HEK293 (cell line): ENCODE data around the gene RNF149.

Experiments
- CTCF ChIA-PET: fragments of 350-600 bp; formaldehyde crosslinking; extraction: SDS; loops from one replicate; lab custom pipeline; 2021; ENCODE audit warnings: antibody characterized with exemption; lab: Yijun Ruan, JAX
- POLR2A ChIA-PET: fragments of 300-600 bp; formaldehyde crosslinking; extraction: SDS; loops from one replicate; lab custom pipeline; 2020; ENCODE audit warnings: antibody characterized with exemption, inconsistent platforms; lab: Yijun Ruan, JAX
- H3K27ac ChIP-seq: fragments of 200-500 bp; sonication (Bioruptor generic); 2 replicates; pipeline ENCODE4 v1.5.1; 2014; ENCODE audit warnings: low read depth, low read length, control low read depth, inconsistent platforms; ENCODE audit errors: extremely low read depth
- H3K36me3 ChIP-seq, 2 experiments: fragments of 200-500 bp in 1 of 2; sonication (Bioruptor generic) in 1 of 2; 1 replicate in 1 of 2; 2 replicates in 1 of 2; pipeline ENCODE4 v1.5.1; 2014 to 2017; ENCODE audit warnings: inconsistent platforms in 2 of 2, low read length in 2 of 2; ENCODE audit not compliant: control insufficient read depth in 2 of 2, insufficient read depth in 1 of 2
- H3K4me1 ChIP-seq: fragments of 200-500 bp; sonication (Bioruptor generic); 2 replicates; pipeline ENCODE4 v1.5.1; 2014; ENCODE audit warnings: mild to moderate bottlenecking, low read length, inconsistent platforms; ENCODE audit not compliant: control insufficient read depth, insufficient read depth
- H3K4me3 ChIP-seq: 2 replicates; pipeline ENCODE4 v1.5.1; 2011; ENCODE audit warnings: low read depth, mild to moderate bottlenecking, control low read depth, low read length, moderate library complexity
- H3K9me3 ChIP-seq: fragments of 200-500 bp; sonication (Bioruptor generic); 2 replicates; pipeline ENCODE4 v1.5.1; 2014; ENCODE audit warnings: low read depth, low read length, inconsistent platforms; ENCODE audit not compliant: control insufficient read depth, insufficient read depth
- FEZF1 ChIP-seq: fragments of 450-650 bp; formaldehyde crosslinking; IDR thresholded peaks from 2 replicates; pipeline ENCODE4 v1.5.1; 2016; ENCODE audit warnings: missing biosample characterization, missing genetic modification characterization
- GLIS2 ChIP-seq: fragments of 450-650 bp; formaldehyde crosslinking; IDR thresholded peaks from 2 replicates; pipeline ENCODE4 v1.5.1; 2016; ENCODE audit warnings: missing biosample characterization, missing genetic modification characterization
- IKZF3 ChIP-seq: fragments of 450-650 bp; IDR thresholded peaks from 2 replicates; pipeline ENCODE4 v1.5.0; 2018; ENCODE audit warnings: missing biosample characterization, mild to moderate bottlenecking, missing genetic modification characterization, moderate library complexity
- SCRT1 ChIP-seq: fragments of 450-650 bp; formaldehyde crosslinking; IDR thresholded peaks from 2 replicates; pipeline ENCODE4 v1.5.1; 2016; ENCODE audit warnings: missing biosample characterization, missing genetic modification characterization, borderline replicate concordance
- SP3 ChIP-seq: fragments of 450-650 bp; formaldehyde crosslinking; IDR thresholded peaks from 2 replicates; pipeline ENCODE4 v1.5.1; 2016; ENCODE audit warnings: missing biosample characterization, missing genetic modification characterization
- SP7 ChIP-seq: fragments of 450-650 bp; formaldehyde crosslinking; IDR thresholded peaks from 2 replicates; pipeline ENCODE4 v1.5.1; 2016; ENCODE audit warnings: missing biosample characterization, missing genetic modification characterization
- ZBTB20 ChIP-seq: fragments of 450-650 bp; formaldehyde crosslinking; IDR thresholded peaks from 2 replicates; pipeline ENCODE4 v1.5.1; 2016; ENCODE audit warnings: missing biosample characterization, missing genetic modification characterization
- ZNF157 ChIP-seq: fragments of 450-650 bp; formaldehyde crosslinking; IDR thresholded peaks from 2 replicates; pipeline ENCODE4 v1.5.1; 2016; ENCODE audit warnings: missing biosample characterization, missing genetic modification characterization
- ZNF169 ChIP-seq: fragments of 450-650 bp; formaldehyde crosslinking; IDR thresholded peaks from 2 replicates; pipeline ENCODE4 v1.5.1; 2016; ENCODE audit warnings: missing biosample characterization, missing genetic modification characterization
- ZNF248 ChIP-seq: fragments of 450-650 bp; formaldehyde crosslinking; IDR thresholded peaks from 2 replicates; pipeline ENCODE4 v1.5.1; 2017; ENCODE audit warnings: missing biosample characterization, missing genetic modification characterization
- ZNF302 ChIP-seq: fragments of 450-650 bp; formaldehyde crosslinking; IDR thresholded peaks from 2 replicates; pipeline ENCODE4 v1.5.1; 2016; ENCODE audit warnings: missing biosample characterization, missing genetic modification characterization, low read depth
- ZNF433 ChIP-seq: fragments of 450-650 bp; formaldehyde crosslinking; IDR thresholded peaks from 2 replicates; pipeline ENCODE4 v1.5.1; 2016; ENCODE audit warnings: missing biosample characterization, missing genetic modification characterization, low read depth
- ZNF514 ChIP-seq: fragments of 450-650 bp; formaldehyde crosslinking; IDR thresholded peaks from 2 replicates; pipeline ENCODE4 v1.5.1; 2016; ENCODE audit warnings: missing biosample characterization, missing genetic modification characterization
- ZNF660 ChIP-seq: fragments of 450-650 bp; IDR thresholded peaks from 2 replicates; pipeline ENCODE4 v1.5.1; 2018; ENCODE audit warnings: missing biosample characterization, mild to moderate bottlenecking, missing genetic modification characterization
- ZNF707 ChIP-seq: fragments of 450-650 bp; formaldehyde crosslinking; IDR thresholded peaks from 2 replicates; pipeline ENCODE4 v1.5.1; 2016; ENCODE audit warnings: missing biosample characterization, missing genetic modification characterization
- ZNF776 ChIP-seq: fragments of 450-650 bp; formaldehyde crosslinking; IDR thresholded peaks from 2 replicates; pipeline ENCODE4 v1.5.0; 2017; ENCODE audit warnings: missing biosample characterization, missing genetic modification characterization, borderline replicate concordance
- ZSCAN23 ChIP-seq: fragments of 450-650 bp; formaldehyde crosslinking; IDR thresholded peaks from 2 replicates; pipeline ENCODE4 v1.5.1; 2016; ENCODE audit warnings: missing biosample characterization, missing genetic modification characterization
- TF ChIP-seq, protein P1 (sequence below): fragments of 450-650 bp; formaldehyde crosslinking; conservative IDR thresholded peaks from 2 replicates; pipeline ENCODE4 v1.5.1; 2016; ENCODE audit warnings: low read depth, missing biosample characterization, missing genetic modification characterization
- TF ChIP-seq, protein P2 (sequence below): fragments of 450-650 bp; formaldehyde crosslinking; IDR thresholded peaks from 2 replicates; pipeline ENCODE4 v1.5.1; 2016; ENCODE audit warnings: missing biosample characterization, missing genetic modification characterization, borderline replicate concordance
- TF ChIP-seq, protein P3 (sequence below): fragments of 450-650 bp; formaldehyde crosslinking; IDR thresholded peaks from 2 replicates; pipeline ENCODE4 v1.5.1; 2016; ENCODE audit warnings: missing biosample characterization, missing genetic modification characterization
- TF ChIP-seq, protein P4 (sequence below): fragments of 450-650 bp; formaldehyde crosslinking; IDR thresholded peaks from 2 replicates; pipeline ENCODE4 v1.5.1; 2017; ENCODE audit warnings: missing biosample characterization, missing genetic modification characterization

RNF149 gene

DNA sequence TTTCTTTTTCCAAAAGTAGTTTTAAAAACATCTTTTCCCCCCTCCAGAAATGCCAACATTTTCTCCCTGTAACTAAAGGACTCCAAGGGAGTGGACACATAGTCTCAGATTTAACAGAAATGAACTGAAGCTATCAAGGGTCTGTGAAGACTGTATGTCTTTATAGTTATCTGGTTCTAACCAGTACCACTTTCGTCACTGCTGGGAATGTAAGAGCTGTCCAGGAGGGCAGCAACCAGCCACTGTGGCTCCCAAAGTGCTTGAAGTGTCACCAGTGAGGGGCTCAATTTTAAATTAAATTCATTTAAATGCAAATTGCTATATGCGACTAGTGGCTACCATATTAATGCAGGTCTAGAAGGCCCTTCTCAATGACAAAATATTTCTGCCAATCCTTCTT lies 15.0 kb downstream of the RNF149 start:
- ChIA-PET CTCF (interaction anchor here (0.8 kb wide), 1 partner anchor 49 kb away, joined by 3 read pairs; no protein-coding TSS in a partner anchor), POLR2A (interaction anchor here (1.6 kb wide), 1 partner anchor 15 kb away, joined by 5 read pairs; the partner anchor contains the start of gene RNF149)
- no peaks in the 10 kb centered on the region for H3K4me1 ChIP-seq
- H3K4me3 ChIP-seq = no peak overlapping the region
- no peaks in the 10 kb centered on the region for H3K9me3 ChIP-seq
- peaks cover 18 to 35% of the 10 kb centered on the region in 2 experiments; a peak in 2 of 3 replicates for H3K36me3 ChIP-seq
- H3K27ac ChIP-seq = no peak overlapping the region
- no peak for TF ChIP-seq GLIS2 (tag by site-specific recombination)
- TF ChIP-seq ZNF433 (tag by site-specific recombination) = no peak
- TF ChIP-seq, protein P1, sequence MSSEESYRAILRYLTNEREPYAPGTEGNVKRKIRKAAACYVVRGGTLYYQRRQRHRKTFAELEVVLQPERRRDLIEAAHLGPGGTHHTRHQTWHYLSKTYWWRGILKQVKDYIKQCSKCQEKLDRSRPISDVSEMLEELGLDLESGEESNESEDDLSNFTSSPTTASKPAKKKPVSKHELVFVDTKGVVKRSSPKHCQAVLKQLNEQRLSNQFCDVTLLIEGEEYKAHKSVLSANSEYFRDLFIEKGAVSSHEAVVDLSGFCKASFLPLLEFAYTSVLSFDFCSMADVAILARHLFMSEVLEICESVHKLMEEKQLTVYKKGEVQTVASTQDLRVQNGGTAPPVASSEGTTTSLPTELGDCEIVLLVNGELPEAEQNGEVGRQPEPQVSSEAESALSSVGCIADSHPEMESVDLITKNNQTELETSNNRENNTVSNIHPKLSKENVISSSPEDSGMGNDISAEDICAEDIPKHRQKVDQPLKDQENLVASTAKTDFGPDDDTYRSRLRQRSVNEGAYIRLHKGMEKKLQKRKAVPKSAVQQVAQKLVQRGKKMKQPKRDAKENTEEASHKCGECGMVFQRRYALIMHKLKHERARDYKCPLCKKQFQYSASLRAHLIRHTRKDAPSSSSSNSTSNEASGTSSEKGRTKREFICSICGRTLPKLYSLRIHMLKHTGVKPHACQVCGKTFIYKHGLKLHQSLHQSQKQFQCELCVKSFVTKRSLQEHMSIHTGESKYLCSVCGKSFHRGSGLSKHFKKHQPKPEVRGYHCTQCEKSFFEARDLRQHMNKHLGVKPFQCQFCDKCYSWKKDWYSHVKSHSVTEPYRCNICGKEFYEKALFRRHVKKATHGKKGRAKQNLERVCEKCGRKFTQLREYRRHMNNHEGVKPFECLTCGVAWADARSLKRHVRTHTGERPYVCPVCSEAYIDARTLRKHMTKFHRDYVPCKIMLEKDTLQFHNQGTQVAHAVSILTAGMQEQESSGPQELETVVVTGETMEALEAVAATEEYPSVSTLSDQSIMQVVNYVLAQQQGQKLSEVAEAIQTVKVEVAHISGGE (tag by site-specific recombination) = no peak
- TF ChIP-seq, protein P2, sequence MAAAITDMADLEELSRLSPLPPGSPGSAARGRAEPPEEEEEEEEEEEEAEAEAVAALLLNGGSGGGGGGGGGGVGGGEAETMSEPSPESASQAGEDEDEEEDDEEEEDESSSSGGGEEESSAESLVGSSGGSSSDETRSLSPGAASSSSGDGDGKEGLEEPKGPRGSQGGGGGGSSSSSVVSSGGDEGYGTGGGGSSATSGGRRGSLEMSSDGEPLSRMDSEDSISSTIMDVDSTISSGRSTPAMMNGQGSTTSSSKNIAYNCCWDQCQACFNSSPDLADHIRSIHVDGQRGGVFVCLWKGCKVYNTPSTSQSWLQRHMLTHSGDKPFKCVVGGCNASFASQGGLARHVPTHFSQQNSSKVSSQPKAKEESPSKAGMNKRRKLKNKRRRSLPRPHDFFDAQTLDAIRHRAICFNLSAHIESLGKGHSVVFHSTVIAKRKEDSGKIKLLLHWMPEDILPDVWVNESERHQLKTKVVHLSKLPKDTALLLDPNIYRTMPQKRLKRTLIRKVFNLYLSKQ (tag by site-specific recombination) = no peak
- TF ChIP-seq ZNF776 (tag by site-specific recombination) = no peak
- no peak for TF ChIP-seq ZSCAN23 (tag by site-specific recombination)
- TF ChIP-seq, protein P3, sequence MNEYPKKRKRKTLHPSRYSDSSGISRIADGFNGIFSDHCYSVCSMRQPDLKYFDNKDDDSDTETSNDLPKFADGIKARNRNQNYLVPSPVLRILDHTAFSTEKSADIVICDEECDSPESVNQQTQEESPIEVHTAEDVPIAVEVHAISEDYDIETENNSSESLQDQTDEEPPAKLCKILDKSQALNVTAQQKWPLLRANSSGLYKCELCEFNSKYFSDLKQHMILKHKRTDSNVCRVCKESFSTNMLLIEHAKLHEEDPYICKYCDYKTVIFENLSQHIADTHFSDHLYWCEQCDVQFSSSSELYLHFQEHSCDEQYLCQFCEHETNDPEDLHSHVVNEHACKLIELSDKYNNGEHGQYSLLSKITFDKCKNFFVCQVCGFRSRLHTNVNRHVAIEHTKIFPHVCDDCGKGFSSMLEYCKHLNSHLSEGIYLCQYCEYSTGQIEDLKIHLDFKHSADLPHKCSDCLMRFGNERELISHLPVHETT = no peak
- TF ChIP-seq IKZF3 (tag by site-specific recombination) = no peak
- TF ChIP-seq, protein P4, sequence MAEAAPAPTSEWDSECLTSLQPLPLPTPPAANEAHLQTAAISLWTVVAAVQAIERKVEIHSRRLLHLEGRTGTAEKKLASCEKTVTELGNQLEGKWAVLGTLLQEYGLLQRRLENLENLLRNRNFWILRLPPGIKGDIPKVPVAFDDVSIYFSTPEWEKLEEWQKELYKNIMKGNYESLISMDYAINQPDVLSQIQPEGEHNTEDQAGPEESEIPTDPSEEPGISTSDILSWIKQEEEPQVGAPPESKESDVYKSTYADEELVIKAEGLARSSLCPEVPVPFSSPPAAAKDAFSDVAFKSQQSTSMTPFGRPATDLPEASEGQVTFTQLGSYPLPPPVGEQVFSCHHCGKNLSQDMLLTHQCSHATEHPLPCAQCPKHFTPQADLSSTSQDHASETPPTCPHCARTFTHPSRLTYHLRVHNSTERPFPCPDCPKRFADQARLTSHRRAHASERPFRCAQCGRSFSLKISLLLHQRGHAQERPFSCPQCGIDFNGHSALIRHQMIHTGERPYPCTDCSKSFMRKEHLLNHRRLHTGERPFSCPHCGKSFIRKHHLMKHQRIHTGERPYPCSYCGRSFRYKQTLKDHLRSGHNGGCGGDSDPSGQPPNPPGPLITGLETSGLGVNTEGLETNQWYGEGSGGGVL (tag by site-specific recombination) = no peak
- TF ChIP-seq ZNF707 (tag by site-specific recombination) = no peak
- TF ChIP-seq, all 188 proteins: peak for 0

DNA sequence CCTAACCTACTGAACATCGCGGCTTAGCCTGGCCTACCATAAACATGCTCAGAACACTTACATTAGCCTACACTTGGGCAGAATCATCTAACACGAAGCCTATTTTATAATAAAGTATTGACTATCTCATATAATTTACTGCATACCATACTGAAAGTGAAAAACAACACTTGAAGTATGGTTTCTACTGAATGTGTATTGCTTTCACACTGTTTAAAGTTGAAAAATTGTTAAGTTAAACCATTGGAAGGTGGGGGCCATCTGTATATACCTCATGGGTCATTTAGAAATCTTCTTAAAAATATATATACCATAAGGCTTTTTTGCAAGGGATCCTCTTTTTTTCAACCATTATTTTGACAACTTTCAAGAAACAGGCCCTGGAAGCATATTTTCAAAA lies 16.5 kb downstream of the RNF149 start:
- Histone ChIP-seq H3K36me3 (peaks cover 31 to 49% of the 10 kb centered on the region in 2 experiments; a peak in 2 of 3 replicates), H3K27ac (no peak overlapping the region), H3K4me1 (no peaks in the 10 kb centered on the region), H3K4me3 (no peak overlapping the region), H3K9me3 (no peaks in the 10 kb centered on the region)
- POLR2A ChIA-PET = no interaction called here
- TF ChIP-seq SCRT1 (no peak), ZNF248 (tag by site-specific recombination) (no peak), SP7 (tag by site-specific recombination) (no peak), ZNF514 (tag by site-specific recombination) (no peak), ZNF157 (no peak), ZNF302 (tag by site-specific recombination) (no peak), ZBTB20 (tag by site-specific recombination) (no peak), ZNF660 (no peak), FEZF1 (tag by site-specific recombination) (no peak), ZNF169 (tag by site-specific recombination) (no peak), SP3 (no peak)
- CTCF ChIA-PET = no interaction called here
